Stimulated activated CD8-positive, alpha-beta memory T cell treated with anti-CD3 and anti-CD28 coated beads, Interleukin-15, amount 100 ng/mL, for 1 hour (primary cell): ENCODE measurements around the gene SULT1A2.
"Not testable (repeated sequence)": the region's sequence is repeated elsewhere in the genome, so short reads cannot be mapped to it uniquely, and the experiment has no call there.

Experiments
- DNase-seq: peaks from one replicate; pipeline ENCODE4 v3.0.0-alpha.2; 2020; ENCODE audit warnings: low read depth

The SULT1A2 gene

GRCh38 chr16:28591355-28591754 lies 5.5 kb downstream of the SULT1A2 start:
- DNase-seq: no peak

GRCh38 chr16:28590384-28591340 lies 6.2 kb downstream of the SULT1A2 start:
- no peak for DNase-seq

GRCh38 chr16:28589930-28590329 lies 6.9 kb downstream of the SULT1A2 start:
- DNase-seq: no peak

- DNase-seq: no peak
Measured at GRCh38 chr16:28589069-28589468, 7.8 kb downstream of the SULT1A2 start.

GRCh38 chr16:28587386-28587785 lies 9.5 kb downstream of the SULT1A2 start:
- DNase-seq: no peak

- DNase-seq: no peak
Measured at GRCh38 chr16:28586466-28586865, 10.4 kb downstream of the SULT1A2 start.

- no peak for DNase-seq
Measured at GRCh38 chr16:28585674-28586073, 11.2 kb downstream of the SULT1A2 start.

- DNase-seq: no peak
Measured at GRCh38 chr16:28580726-28581315, 16.0 kb downstream of the SULT1A2 start.

- DNase-seq: no peak
Measured at GRCh38 chr16:28575446-28576109, 21.3 kb downstream of the SULT1A2 start.

- no peak for DNase-seq
Measured at GRCh38 chr16:28574925-28575324, 21.9 kb downstream of the SULT1A2 start.

GRCh38 chr16:28573738-28574718 lies 22.8 kb downstream of the SULT1A2 start:
- no peak for DNase-seq

- DNase-seq: no peak
Measured at GRCh38 chr16:28572696-28573510, 23.9 kb downstream of the SULT1A2 start.

- DNase-seq: no peak
Measured at GRCh38 chr16:28569968-28570752, 26.7 kb downstream of the SULT1A2 start.

- DNase-seq: no peak
Measured at GRCh38 chr16:28569021-28569420, 27.8 kb downstream of the SULT1A2 start.

- DNase-seq: no peak
Measured at GRCh38 chr16:28567292-28567691, 29.6 kb downstream of the SULT1A2 start.

GRCh38 chr16:28566233-28566925 lies 30.5 kb downstream of the SULT1A2 start:
- DNase-seq: not testable (repeated sequence)

GRCh38 chr16:28563218-28563617 lies 33.6 kb downstream of the SULT1A2 start:
- DNase-seq: no peak

- DNase-seq: no peak
Measured at GRCh38 chr16:28562199-28562598, 34.7 kb downstream of the SULT1A2 start.

GRCh38 chr16:28561557-28562187 lies 35.2 kb downstream of the SULT1A2 start:
- no peak for DNase-seq
